Kidney (tissue), 14 donors: ENCODE results near the gene CTR9. TPM values are rescaled to one million over a fixed set of nuclear protein-coding genes. Genes with fewer than 3 reads are reported as not detected.
A peak's percentile ranks its signal among the peaks of the same experiment; 100 is the strongest.

Source experiments
- DNase-seq, 5 donors: peaks; one replicate each; pipeline ENCODE4 v3.0.0-alpha.2; 2013 to 2020
- FAIRE-seq: peaks from 2 replicates; lab custom pipeline; 2012; peaks lifted over from hg19 to GRCh38; lab: Jason Lieb, UNC
- H3K27ac ChIP-seq, 2 donors: one replicate each; pipeline ENCODE4 v1.7.0; 2013; ENCODE audit warnings: low read depth in 2 of 2, low read length in 2 of 2, inconsistent platforms in 1 of 2
- H3K27me3 ChIP-seq: one replicate; pipeline ENCODE4 v1.7.1; 2013; ENCODE audit warnings: low read length, inconsistent platforms; ENCODE audit not compliant: control insufficient read depth, insufficient read depth
- H3K36me3 ChIP-seq, 3 donors: one replicate each; pipeline versions ENCODE4 v1.7.0 to v1.7.1; 2013; ENCODE audit warnings: low read length in 3 of 3, control low read depth in 1 of 3, inconsistent platforms in 1 of 3; ENCODE audit not compliant: insufficient read depth in 3 of 3, control insufficient read depth in 2 of 3
- H3K4me1 ChIP-seq, 3 donors: one replicate each; pipeline versions ENCODE4 v1.7.0 to v1.7.1; 2013; ENCODE audit warnings: low read length in 3 of 3, inconsistent platforms in 1 of 3, low read depth in 1 of 3; ENCODE audit not compliant: control insufficient read depth in 2 of 3, insufficient read depth in 2 of 3
- H3K4me3 ChIP-seq, 3 donors: one replicate each; pipeline versions ENCODE4 v1.7.0 to v1.8.1; 2013; ENCODE audit warnings: low read length in 3 of 3, control low read depth in 1 of 3, inconsistent platforms in 1 of 3
- H3K9ac ChIP-seq, 3 donors: one replicate each; pipeline versions ENCODE4 v1.7.0 to v1.7.1; 2013; ENCODE audit warnings: low read length in 3 of 3, control low read depth in 1 of 3, inconsistent platforms in 1 of 3
- H3K9me3 ChIP-seq, 3 donors: one replicate each; pipeline versions ENCODE4 v1.7.0 to v1.7.1; 2013; ENCODE audit warnings: low read length in 3 of 3, control low read depth in 1 of 3, inconsistent platforms in 1 of 3; ENCODE audit not compliant: control insufficient read depth in 2 of 3, insufficient read depth in 1 of 3
- intact Hi-C: fragments of 100-400 bp; cut with DNase I; formaldehyde crosslinking; loops from one replicate; pipeline ENCODE4 v1.11.1; 2022
- polyA plus RNA-seq: library from polyadenylated mRNA; stranded (reverse); fragments of 350-450 nt; fragmentation: Illumina TruSeq; extraction: RNeasy Lipid Tissue Mini Kit (QIAGEN cat#74804); gene quantifications from one replicate; pipeline ENCODE4 v1.2.3, GENCODE V29; 2014; ENCODE audit warnings: low read depth, low replicate concordance; ENCODE audit not compliant: insufficient read depth
- total RNA-seq: library from RNA; stranded (reverse); fragmentation: NEBNext Ultra II Directional; extraction: Animal tissue kit (Norgen Biotek cat#: 25700); gene quantifications from one replicate; pipeline ENCODE4 v1.2.1, GENCODE V29; 2021
- TF ChIP-seq, protein P1 (sequence below): IDR thresholded peaks from 3 replicates; pipeline ENCODE4 v1.5.1; 2012; ENCODE audit warnings: mild to moderate bottlenecking, moderate library complexity, borderline replicate concordance; ENCODE audit not compliant: insufficient read depth; ENCODE audit errors: extremely low read depth
- donor health status: control.
- donor health status: control.
- donor health status: control.
- donor health status: control.
- donor health status: control.
- donor health status: DM: yes; HTN: yes; CAD: no.
- donor health status: Normal renal cell carcinoma (clear cell type).

Gene CTR9
- total and polyA plus RNA-seq, 2 donors from 2014 or later, result 16.7 to 33.3 TPM

DNA sequence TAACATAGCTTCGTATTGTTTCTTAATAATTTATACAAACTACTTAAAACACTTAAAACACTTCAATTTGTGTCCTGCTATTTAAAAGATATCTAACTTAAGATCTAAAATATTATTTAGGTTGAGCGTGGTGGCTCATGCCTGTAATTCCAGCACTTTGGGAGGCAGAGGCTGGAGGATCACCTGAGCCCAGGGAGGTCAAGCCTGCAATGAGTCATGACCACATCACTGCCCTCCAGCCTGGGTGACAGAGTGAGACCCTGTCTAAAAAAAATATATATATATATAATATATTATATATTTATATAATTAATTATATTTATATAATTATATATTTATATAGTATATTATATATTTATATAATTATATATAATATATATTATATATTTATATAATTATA, 4.2 kb upstream of the CTR9 start:
- Histone ChIP-seq H3K27me3 (no peaks in the 10 kb centered on the region), H3K4me3 (no peak overlapping the region), H3K9ac (no peak overlapping the region), H3K27ac (no peak overlapping the region), H3K4me1 (peaks cover 0 to 4% (median 0%) of the 10 kb centered on the region in 3 donors), H3K9me3 (no peaks in the 10 kb centered on the region), H3K36me3 (no peaks in the 10 kb centered on the region)
- intact Hi-C loops, result no loop called here
- DNase-seq, result no peak
- TF ChIP-seq, protein P1, sequence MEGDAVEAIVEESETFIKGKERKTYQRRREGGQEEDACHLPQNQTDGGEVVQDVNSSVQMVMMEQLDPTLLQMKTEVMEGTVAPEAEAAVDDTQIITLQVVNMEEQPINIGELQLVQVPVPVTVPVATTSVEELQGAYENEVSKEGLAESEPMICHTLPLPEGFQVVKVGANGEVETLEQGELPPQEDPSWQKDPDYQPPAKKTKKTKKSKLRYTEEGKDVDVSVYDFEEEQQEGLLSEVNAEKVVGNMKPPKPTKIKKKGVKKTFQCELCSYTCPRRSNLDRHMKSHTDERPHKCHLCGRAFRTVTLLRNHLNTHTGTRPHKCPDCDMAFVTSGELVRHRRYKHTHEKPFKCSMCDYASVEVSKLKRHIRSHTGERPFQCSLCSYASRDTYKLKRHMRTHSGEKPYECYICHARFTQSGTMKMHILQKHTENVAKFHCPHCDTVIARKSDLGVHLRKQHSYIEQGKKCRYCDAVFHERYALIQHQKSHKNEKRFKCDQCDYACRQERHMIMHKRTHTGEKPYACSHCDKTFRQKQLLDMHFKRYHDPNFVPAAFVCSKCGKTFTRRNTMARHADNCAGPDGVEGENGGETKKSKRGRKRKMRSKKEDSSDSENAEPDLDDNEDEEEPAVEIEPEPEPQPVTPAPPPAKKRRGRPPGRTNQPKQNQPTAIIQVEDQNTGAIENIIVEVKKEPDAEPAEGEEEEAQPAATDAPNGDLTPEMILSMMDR, result no peak
- no peak for FAIRE-seq

DNA sequence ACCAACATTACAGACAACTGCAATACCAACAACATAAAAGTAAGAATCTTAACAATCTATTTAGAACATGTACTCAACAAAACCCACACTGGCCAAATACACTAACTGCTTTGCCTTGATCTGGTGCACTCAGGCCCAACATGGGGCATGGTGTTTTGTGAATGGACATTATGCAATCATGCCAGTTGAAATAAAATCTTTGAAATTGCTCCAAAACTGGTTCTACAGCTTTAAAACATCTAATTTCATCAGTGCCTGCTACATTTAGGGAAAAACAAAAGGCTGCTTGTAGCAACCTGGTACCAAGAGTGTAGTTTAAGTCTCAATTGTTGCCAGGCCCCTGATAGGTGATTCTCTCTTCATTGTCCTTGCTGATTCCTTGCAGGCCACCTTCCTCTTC, 3.3 kb upstream of the CTR9 start:
- no peak overlapping the region for H3K27ac ChIP-seq
- intact Hi-C loops, result no loop called here
- peaks cover 0 to 8% (median 0%) of the 10 kb centered on the region in 3 donors for H3K4me1 ChIP-seq
- FAIRE-seq (no peak), DNase-seq (peak in 1 of 5 donors; percentile 26)
- H3K4me3 ChIP-seq, result no peak overlapping the region
- no peaks in the 10 kb centered on the region for H3K27me3 ChIP-seq
- H3K36me3 ChIP-seq, result no peaks in the 10 kb centered on the region
- no peaks in the 10 kb centered on the region for H3K9me3 ChIP-seq
- H3K9ac ChIP-seq, result no peak overlapping the region
- TF ChIP-seq, protein P1, result no peak

DNA sequence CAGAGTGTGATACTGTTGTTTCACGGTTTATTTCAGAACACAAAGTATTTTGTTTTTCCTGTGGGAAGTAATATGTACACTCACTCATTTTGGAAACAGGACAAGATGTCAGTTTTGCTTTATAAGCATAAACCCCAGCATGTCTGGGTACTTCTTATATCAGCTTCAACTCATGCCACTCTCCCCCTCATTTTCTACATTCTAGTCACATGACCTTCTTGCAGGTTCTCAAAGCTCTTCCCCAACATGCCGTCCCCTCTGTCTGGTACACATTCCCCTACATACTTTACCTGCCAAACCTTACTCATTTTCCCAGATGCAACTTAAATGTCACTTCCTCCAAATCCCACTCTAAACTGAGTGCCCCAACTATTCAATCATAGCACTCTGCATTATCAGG, 1.6 kb upstream of the CTR9 start:
- intact Hi-C loops, result no loop called here
- H3K27ac ChIP-seq, result no peak overlapping the region
- H3K4me3 ChIP-seq, result no peak overlapping the region
- TF ChIP-seq, protein P1, result no peak
- no peak overlapping the region for H3K9ac ChIP-seq
- no peaks in the 10 kb centered on the region for H3K27me3 ChIP-seq
- DNase-seq, result no peak
- peaks cover 0 to 6% (median 0%) of the 10 kb centered on the region in 3 donors for H3K4me1 ChIP-seq
- peaks cover 0 to 2% (median 0%) of the 10 kb centered on the region in 3 donors for H3K36me3 ChIP-seq
- FAIRE-seq, result no peak
- no peaks in the 10 kb centered on the region for H3K9me3 ChIP-seq

DNA sequence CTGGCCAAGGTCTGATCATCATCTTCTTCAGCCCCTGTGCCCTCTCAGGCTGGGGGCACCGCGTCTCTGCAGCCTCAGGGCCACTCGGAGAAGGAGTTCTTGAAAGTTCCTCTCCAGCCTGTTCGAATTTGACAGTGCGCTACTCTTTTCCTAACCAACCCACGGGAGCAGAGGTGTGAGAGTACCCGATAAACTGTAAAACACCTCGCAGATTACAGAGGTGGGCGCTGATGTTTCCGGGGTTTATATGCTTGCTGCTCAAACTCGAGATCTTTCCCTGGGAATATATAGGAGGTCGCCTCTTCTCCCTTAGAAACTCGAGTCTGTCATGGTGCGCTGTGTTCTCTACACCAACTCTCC, 515 bp downstream of the CTR9 start:
- H3K27ac ChIP-seq, result peak overlapping the region; percentile 97 to 98
- peaks cover 2 to 9% (median 7%) of the 10 kb centered on the region in 3 donors for H3K36me3 ChIP-seq
- peak overlapping the region; percentile 78 to 98 (median 89) for H3K4me3 ChIP-seq
- no peak for FAIRE-seq
- H3K4me1 ChIP-seq, result peaks cover 0 to 6% (median 0%) of the 10 kb centered on the region in 3 donors
- peak overlapping the region; percentile 52 to 95 (median 72) for H3K9ac ChIP-seq
- H3K27me3 ChIP-seq, result no peaks in the 10 kb centered on the region
- TF ChIP-seq, protein P1, result no peak
- intact Hi-C loops, result no loop called here
- peak in 1 of 5 donors; percentile 40 for DNase-seq
- no peaks in the 10 kb centered on the region for H3K9me3 ChIP-seq
